ENCODE measurements around the gene YY1.

DNA sequence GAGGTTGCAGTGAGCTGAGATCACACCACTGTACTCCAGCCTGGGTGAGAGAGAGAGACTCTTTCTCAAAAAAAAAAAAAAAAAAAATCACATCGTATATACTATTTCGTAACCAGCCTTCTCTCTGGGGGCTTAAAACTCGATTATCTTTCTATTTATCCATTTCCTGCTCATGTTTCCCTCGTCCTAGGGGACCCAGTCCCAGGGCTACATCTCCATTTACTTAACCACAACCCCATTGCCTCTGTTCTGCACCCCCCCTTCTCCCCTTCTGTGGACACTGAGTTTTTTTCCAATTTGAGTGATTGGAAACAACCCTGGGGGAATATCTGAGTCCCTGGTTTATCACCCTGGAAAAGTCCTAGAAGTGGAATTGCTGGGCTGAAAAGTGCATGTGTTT lies 36.2 kb upstream of the YY1 start:
- TF ChIP-seq, protein P1, sequence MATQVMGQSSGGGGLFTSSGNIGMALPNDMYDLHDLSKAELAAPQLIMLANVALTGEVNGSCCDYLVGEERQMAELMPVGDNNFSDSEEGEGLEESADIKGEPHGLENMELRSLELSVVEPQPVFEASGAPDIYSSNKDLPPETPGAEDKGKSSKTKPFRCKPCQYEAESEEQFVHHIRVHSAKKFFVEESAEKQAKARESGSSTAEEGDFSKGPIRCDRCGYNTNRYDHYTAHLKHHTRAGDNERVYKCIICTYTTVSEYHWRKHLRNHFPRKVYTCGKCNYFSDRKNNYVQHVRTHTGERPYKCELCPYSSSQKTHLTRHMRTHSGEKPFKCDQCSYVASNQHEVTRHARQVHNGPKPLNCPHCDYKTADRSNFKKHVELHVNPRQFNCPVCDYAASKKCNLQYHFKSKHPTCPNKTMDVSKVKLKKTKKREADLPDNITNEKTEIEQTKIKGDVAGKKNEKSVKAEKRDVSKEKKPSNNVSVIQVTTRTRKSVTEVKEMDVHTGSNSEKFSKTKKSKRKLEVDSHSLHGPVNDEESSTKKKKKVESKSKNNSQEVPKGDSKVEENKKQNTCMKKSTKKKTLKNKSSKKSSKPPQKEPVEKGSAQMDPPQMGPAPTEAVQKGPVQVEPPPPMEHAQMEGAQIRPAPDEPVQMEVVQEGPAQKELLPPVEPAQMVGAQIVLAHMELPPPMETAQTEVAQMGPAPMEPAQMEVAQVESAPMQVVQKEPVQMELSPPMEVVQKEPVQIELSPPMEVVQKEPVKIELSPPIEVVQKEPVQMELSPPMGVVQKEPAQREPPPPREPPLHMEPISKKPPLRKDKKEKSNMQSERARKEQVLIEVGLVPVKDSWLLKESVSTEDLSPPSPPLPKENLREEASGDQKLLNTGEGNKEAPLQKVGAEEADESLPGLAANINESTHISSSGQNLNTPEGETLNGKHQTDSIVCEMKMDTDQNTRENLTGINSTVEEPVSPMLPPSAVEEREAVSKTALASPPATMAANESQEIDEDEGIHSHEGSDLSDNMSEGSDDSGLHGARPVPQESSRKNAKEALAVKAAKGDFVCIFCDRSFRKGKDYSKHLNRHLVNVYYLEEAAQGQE (IDR thresholded peaks at IDR 0.05; ENCODE audit: insufficient read depth in 1 of 2, low read depth in 2 of 2, low read length in 2 of 2), result no peak
- TF ChIP-seq POLR2AphosphoS5 (IDR thresholded peaks at IDR 0.05; ENCODE audit: low read depth, low read length) (no peak), SIN3A (IDR thresholded peaks at IDR 0.05; ENCODE audit: borderline replicate concordance, insufficient read depth, low read length) (no peak), TAF1 (IDR thresholded peaks at IDR 0.05; ENCODE audit: borderline replicate concordance, insufficient read depth, low read length) (no peak)

All from PFSK-1 (cell line).